ENCODE measurements around the gene FBXO40. TPM values are rescaled to one million over a fixed set of nuclear protein-coding genes. Genes with fewer than 3 reads are reported as not detected.

FBXO40 gene
- total and polyA plus RNA-seq, 2 of the 13 experiments (the other 11 are each of a cell fraction or from before 2014, with no cell fraction given), result not detected

- TF ChIP-seq ZFP62 (CRISPR knock-in tag; IDR thresholded peaks at IDR 0.05) (no peak), CHD2 (IDR thresholded peaks at IDR 0.05; ENCODE audit: low read depth, low read length) (no peak), PPARG (CRISPR knock-in tag; conservative IDR thresholded peaks at IDR 0.05) (0 out of 2 replicates have a peak, but pooled peaks have one; percentile 34), ZFY (CRISPR knock-in tag; IDR thresholded peaks at IDR 0.05) (peak; percentile 93), ZNF614 (CRISPR knock-in tag; IDR thresholded peaks at IDR 0.05; ENCODE audit: borderline replicate concordance) (0 out of 2 replicates have a peak, but pooled peaks have one; percentile 10), E2F2 (CRISPR knock-in tag; IDR thresholded peaks at IDR 0.05; ENCODE audit: borderline replicate concordance) (peak; percentile 31; the same call in 1 of the 2 replicates), MBD4 (IDR thresholded peaks at IDR 0.05; ENCODE audit: borderline replicate concordance, low read length) (no peak), THYN1 (CRISPR knock-in tag; IDR thresholded peaks at IDR 0.05; ENCODE audit: borderline replicate concordance, low read depth) (no peak), ARNT2 (CRISPR knock-in tag; IDR thresholded peaks at IDR 0.05; ENCODE audit: low read depth) (peak; percentile 77; the same call in 1 of the 2 replicates), HOXA7 (CRISPR knock-in tag; IDR thresholded peaks at IDR 0.05) (no peak), REPIN1 (CRISPR knock-in tag; IDR thresholded peaks at IDR 0.05; ENCODE audit: borderline replicate concordance, low read depth) (no peak), ZNF205 (CRISPR knock-in tag; IDR thresholded peaks at IDR 0.05) (no peak), ZNF333 (CRISPR knock-in tag; IDR thresholded peaks at IDR 0.05; ENCODE audit: borderline replicate concordance) (no peak), ZKSCAN5 (CRISPR knock-in tag; IDR thresholded peaks at IDR 0.05) (no peak), PHB2 (IDR thresholded peaks at IDR 0.05; ENCODE audit: partially characterized antibody) (no peak), PAF1 (CRISPR knock-in tag; IDR thresholded peaks at IDR 0.05) (no peak), IRX3 (CRISPR knock-in tag; IDR thresholded peaks at IDR 0.05; ENCODE audit: borderline replicate concordance, low read depth) (0 out of 2 replicates have a peak, but pooled peaks have one; percentile 53), FOXP4 (CRISPR knock-in tag; IDR thresholded peaks at IDR 0.05) (peak; percentile 55; the same call in 1 of the 2 replicates), NFE2 (CRISPR knock-in tag; IDR thresholded peaks at IDR 0.05) (no peak), ZNF790 (CRISPR knock-in tag; IDR thresholded peaks at IDR 0.05; ENCODE audit: borderline replicate concordance) (0 out of 2 replicates have a peak, but pooled peaks have one; percentile 41), KAT7 (CRISPR knock-in tag; IDR thresholded peaks at IDR 0.05; ENCODE audit: borderline replicate concordance) (no peak)
- TF ChIP-seq, protein P1, sequence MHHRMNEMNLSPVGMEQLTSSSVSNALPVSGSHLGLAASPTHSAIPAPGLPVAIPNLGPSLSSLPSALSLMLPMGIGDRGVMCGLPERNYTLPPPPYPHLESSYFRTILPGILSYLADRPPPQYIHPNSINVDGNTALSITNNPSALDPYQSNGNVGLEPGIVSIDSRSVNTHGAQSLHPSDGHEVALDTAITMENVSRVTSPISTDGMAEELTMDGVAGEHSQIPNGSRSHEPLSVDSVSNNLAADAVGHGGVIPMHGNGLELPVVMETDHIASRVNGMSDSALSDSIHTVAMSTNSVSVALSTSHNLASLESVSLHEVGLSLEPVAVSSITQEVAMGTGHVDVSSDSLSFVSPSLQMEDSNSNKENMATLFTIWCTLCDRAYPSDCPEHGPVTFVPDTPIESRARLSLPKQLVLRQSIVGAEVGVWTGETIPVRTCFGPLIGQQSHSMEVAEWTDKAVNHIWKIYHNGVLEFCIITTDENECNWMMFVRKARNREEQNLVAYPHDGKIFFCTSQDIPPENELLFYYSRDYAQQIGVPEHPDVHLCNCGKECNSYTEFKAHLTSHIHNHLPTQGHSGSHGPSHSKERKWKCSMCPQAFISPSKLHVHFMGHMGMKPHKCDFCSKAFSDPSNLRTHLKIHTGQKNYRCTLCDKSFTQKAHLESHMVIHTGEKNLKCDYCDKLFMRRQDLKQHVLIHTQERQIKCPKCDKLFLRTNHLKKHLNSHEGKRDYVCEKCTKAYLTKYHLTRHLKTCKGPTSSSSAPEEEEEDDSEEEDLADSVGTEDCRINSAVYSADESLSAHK (CRISPR knock-in tag; IDR thresholded peaks at IDR 0.05; ENCODE audit: borderline replicate concordance), result no peak
Measured at GRCh38 chr3:121545574-121546455, 47.4 kb upstream of the FBXO40 start, which contains the start of gene POLQ (continued).

Measured in HepG2 (cell line).